DOHH2 (cell line): ENCODE measurements around the gene SIDT1.

Source experiments
- H3F3A ChIP-seq: fragments of 200-600 bp; sonication (generic), shearing (Covaris generic); 2 replicates; pipeline ENCODE4 v1.6.0; 2016; ENCODE audit warnings: antibody characterized with exemption, mild to moderate bottlenecking; ENCODE audit not compliant: control insufficient read depth, insufficient read depth
- H3K27ac ChIP-seq: fragments of 200-600 bp; sonication (generic); 2 replicates; pipeline ENCODE4 v1.5.1; 2014; ENCODE audit warnings: low read depth, mild to moderate bottlenecking, low read length, moderate library complexity
- H3K27me3 ChIP-seq: fragments of 200-600 bp; sonication (generic); 2 replicates; pipeline ENCODE4 v1.6.1; 2014; ENCODE audit warnings: mild to moderate bottlenecking, low read length, mixed read lengths; ENCODE audit not compliant: control insufficient read depth
- H3K36me3 ChIP-seq: fragments of 200-600 bp; sonication (generic); 2 replicates; pipeline ENCODE4 v1.6.1; 2014; ENCODE audit warnings: mild to moderate bottlenecking, low read length, moderate library complexity, mixed read lengths; ENCODE audit not compliant: control insufficient read depth
- H3K4me1 ChIP-seq: fragments of 200-600 bp; sonication (generic); 2 replicates; pipeline ENCODE4 v1.6.1; 2014; ENCODE audit warnings: mild to moderate bottlenecking, low read length, mixed read lengths; ENCODE audit not compliant: control insufficient read depth
- H3K4me2 ChIP-seq: fragments of 200-600 bp; sonication (generic); 2 replicates; pipeline ENCODE4 v1.6.0; 2014; ENCODE audit warnings: mild to moderate bottlenecking, low read length, moderate library complexity
- H3K4me3 ChIP-seq: fragments of 200-600 bp; sonication (generic); 2 replicates; pipeline ENCODE4 v1.5.1; 2014; ENCODE audit warnings: mild to moderate bottlenecking, low read length, mixed read lengths
- H3K79me2 ChIP-seq: fragments of 200-600 bp; sonication (generic); 2 replicates; pipeline ENCODE4 v1.6.1; 2014; ENCODE audit warnings: mild to moderate bottlenecking, low read length, mixed read lengths; ENCODE audit not compliant: control insufficient read depth
- H3K9me2 ChIP-seq: fragments of 200-600 bp; sonication (generic); replicated peaks from 2 replicates; pipeline ENCODE4 v1.6.1; 2014; ENCODE audit warnings: mild to moderate bottlenecking, low read length, mixed read lengths; ENCODE audit not compliant: control insufficient read depth
- H3K9me3 ChIP-seq: fragments of 200-600 bp; sonication (generic); 2 replicates; pipeline ENCODE4 v1.6.1; 2014; ENCODE audit warnings: antibody characterized with exemption, low read length, mixed read lengths; ENCODE audit not compliant: control insufficient read depth, insufficient read depth
- H4K20me1 ChIP-seq: fragments of 200-600 bp; sonication (generic); 2 replicates; pipeline ENCODE4 v1.6.0; 2014; ENCODE audit warnings: low read depth, mild to moderate bottlenecking, antibody characterized with exemption, low read length, moderate library complexity; ENCODE audit not compliant: control insufficient read depth, insufficient read depth
- EZH2phosphoT487 ChIP-seq: fragments of 200-600 bp; sonication (generic); IDR thresholded peaks from 2 replicates; pipeline ENCODE4 v1.6.1; 2017; ENCODE audit warnings: borderline replicate concordance, mild to moderate bottlenecking, antibody characterized with exemption, low read length, moderate library complexity, mixed read lengths
- TF ChIP-seq, protein P1 (sequence below): fragments of 200-600 bp; sonication (generic); IDR thresholded peaks from one replicate; pipeline ENCODE4 v1.5.1; 2014; ENCODE audit warnings: antibody characterized with exemption, mild to moderate bottlenecking, low read depth, low read length; ENCODE audit not compliant: poor library complexity, severe bottlenecking

The SIDT1 gene

DNA sequence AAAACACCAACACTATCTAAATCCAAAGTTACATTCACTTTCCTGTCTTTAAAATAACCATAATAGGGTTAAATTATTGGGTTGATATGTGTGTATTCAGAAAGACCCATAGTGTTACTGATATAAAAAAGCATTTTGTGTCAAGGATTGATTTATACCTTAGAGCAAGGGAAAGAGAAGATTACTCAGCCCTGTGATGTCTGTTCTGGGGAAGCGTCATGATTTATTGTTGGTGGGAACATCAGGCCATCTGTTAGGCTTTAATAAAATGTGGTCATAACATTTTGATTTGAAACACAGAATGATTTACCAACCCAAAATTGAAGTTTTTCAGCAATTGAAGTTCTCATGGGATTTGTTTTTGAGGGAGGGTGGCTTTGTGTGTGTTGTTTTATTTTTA, 33.2 kb downstream of the SIDT1 start:
- TF ChIP-seq EZH2phosphoT487 = no peak
- TF ChIP-seq, protein P1, sequence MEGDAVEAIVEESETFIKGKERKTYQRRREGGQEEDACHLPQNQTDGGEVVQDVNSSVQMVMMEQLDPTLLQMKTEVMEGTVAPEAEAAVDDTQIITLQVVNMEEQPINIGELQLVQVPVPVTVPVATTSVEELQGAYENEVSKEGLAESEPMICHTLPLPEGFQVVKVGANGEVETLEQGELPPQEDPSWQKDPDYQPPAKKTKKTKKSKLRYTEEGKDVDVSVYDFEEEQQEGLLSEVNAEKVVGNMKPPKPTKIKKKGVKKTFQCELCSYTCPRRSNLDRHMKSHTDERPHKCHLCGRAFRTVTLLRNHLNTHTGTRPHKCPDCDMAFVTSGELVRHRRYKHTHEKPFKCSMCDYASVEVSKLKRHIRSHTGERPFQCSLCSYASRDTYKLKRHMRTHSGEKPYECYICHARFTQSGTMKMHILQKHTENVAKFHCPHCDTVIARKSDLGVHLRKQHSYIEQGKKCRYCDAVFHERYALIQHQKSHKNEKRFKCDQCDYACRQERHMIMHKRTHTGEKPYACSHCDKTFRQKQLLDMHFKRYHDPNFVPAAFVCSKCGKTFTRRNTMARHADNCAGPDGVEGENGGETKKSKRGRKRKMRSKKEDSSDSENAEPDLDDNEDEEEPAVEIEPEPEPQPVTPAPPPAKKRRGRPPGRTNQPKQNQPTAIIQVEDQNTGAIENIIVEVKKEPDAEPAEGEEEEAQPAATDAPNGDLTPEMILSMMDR = no peak
- Histone ChIP-seq H3K36me3 (no peaks in the 10 kb centered on the region), H3K27me3 (peaks cover 7% of the 10 kb centered on the region; the same call in 1 of the 2 replicates)

DNA sequence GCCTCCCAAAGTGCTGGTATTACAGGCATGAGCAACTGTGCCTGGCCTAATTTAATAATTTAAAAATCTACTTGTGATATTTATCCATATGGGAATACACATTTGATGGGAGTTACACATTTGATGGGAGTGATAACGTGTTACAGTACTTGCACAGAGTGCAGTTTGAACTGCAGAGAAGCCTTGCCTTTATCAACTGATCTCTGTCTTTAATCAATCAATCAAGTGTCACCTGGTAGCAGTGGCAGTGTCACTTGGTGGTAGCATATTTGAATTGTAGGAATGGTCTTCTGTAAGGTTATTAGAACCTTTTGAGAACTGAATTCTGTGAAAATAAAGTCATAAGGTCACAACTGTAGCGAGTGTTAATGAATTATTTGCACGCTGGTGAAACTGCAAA, 37.8 kb downstream of the SIDT1 start:
- Histone ChIP-seq H3K4me2 (no peak overlapping the region), H3K27me3 (peaks cover 22% of the 10 kb centered on the region), H3K36me3 (no peaks in the 10 kb centered on the region), H3K9me3 (no peaks in the 10 kb centered on the region), H4K20me1 (no peaks in the 10 kb centered on the region), H3K4me1 (no peaks in the 10 kb centered on the region), H3K4me3 (no peak overlapping the region), H3K9me2 (no peaks in the 10 kb centered on the region), H3F3A (no peaks in the 10 kb centered on the region), H3K79me2 (no peaks in the 10 kb centered on the region), H3K27ac (no peak overlapping the region)
- TF ChIP-seq, protein P1 = no peak
- TF ChIP-seq EZH2phosphoT487 = no peak

More for the DNA sequence above, 33.2 kb downstream of the SIDT1 start:
- no peak overlapping the region for H3K4me2 ChIP-seq
- no peaks in the 10 kb centered on the region for H3K9me2 ChIP-seq
- no peaks in the 10 kb centered on the region for H3K9me3 ChIP-seq
- H3F3A ChIP-seq = no peaks in the 10 kb centered on the region
- no peak overlapping the region for H3K4me3 ChIP-seq
- no peak overlapping the region for H3K27ac ChIP-seq
- no peaks in the 10 kb centered on the region for H3K79me2 ChIP-seq
- H3K4me1 ChIP-seq = peaks cover 6% of the 10 kb centered on the region
- H4K20me1 ChIP-seq = no peaks in the 10 kb centered on the region

DNA sequence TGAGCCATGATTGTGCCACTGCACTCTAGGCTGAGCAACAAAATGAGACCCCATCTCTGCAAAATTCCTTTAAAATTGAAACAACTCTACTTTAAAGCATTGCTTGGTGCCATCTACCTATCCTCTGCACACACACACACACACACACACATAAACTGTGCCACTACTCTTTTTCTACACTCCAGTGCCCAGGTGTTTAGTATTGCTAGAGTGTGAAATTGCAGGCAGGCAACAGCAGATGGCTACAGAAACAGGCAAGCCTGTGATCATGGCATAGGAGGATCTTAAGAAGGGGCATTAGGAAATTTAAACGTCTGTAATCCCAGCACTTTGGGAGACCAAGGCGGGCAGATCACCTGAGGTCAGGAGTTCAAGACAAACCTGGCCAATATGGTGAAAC, 39.0 kb downstream of the SIDT1 start:
- H3K9me3 ChIP-seq = no peaks in the 10 kb centered on the region
- no peaks in the 10 kb centered on the region for H4K20me1 ChIP-seq
- H3F3A ChIP-seq = no peaks in the 10 kb centered on the region
- H3K27ac ChIP-seq = no peak overlapping the region
- TF ChIP-seq, protein P1 = no peak
- TF ChIP-seq EZH2phosphoT487 = no peak
- H3K27me3 ChIP-seq = peaks cover 22% of the 10 kb centered on the region
- H3K9me2 ChIP-seq = no peaks in the 10 kb centered on the region
- H3K79me2 ChIP-seq = no peaks in the 10 kb centered on the region
- no peak overlapping the region for H3K4me3 ChIP-seq
- H3K4me1 ChIP-seq = no peaks in the 10 kb centered on the region
- no peaks in the 10 kb centered on the region for H3K36me3 ChIP-seq
- H3K4me2 ChIP-seq = no peak overlapping the region
